Gastroesophageal sphincter (tissue), 4 donors: ENCODE results near the gene TLR10. TPM values are rescaled to one million over a fixed set of nuclear protein-coding genes. Genes with fewer than 3 reads are reported as not detected.

Experiments
- ATAC-seq: fragments of 150-250 bp; one replicate; pipeline ENCODE4 v1.9.1; 2016; ENCODE audit warnings: mild to moderate bottlenecking, moderate library complexity
- H3K27ac ChIP-seq, 4 donors: fragments of 200-600 bp; sonication (generic) in 3 of 4; 1 replicate in 3 of 4; 2 replicates in 1 of 4; pipeline ENCODE4 v1.5.1; 2016 to 2019
- H3K27me3 ChIP-seq: fragments of 200-600 bp; sonication (generic); one replicate; pipeline ENCODE4 v1.5.1; 2019
- H3K36me3 ChIP-seq, 2 donors: fragments of 200-600 bp; sonication (generic); one replicate each; pipeline ENCODE4 v1.5.1; 2019; ENCODE audit warnings: control low read depth in 1 of 2
- H3K4me1 ChIP-seq, 3 donors: fragments of 200-600 bp; sonication (generic); 1 replicate in 2 of 3; 2 replicates in 1 of 3; pipeline ENCODE4 v1.5.1; 2016 to 2019; ENCODE audit warnings: control low read depth in 2 of 3
- H3K4me3 ChIP-seq, 2 donors: fragments of 200-600 bp; sonication (generic); one replicate each; pipeline ENCODE4 v1.5.1; 2019; ENCODE audit warnings: mild to moderate bottlenecking in 1 of 2, moderate library complexity in 1 of 2
- H3K9me3 ChIP-seq, 3 donors: fragments of 200-600 bp; sonication (generic); one replicate each; pipeline ENCODE4 v1.5.1; 2017 to 2019; ENCODE audit warnings: control low read depth in 2 of 3
- CTCF ChIP-seq, 4 experiments: fragments of 200-600 bp in 2 of 4; fragments of 450-650 bp in 2 of 4; sonication (generic) in 1 of 4; IDR thresholded peaks; one replicate each; pipeline ENCODE4 v1.5.1; 2017 to 2019; ENCODE audit warnings: antibody characterized with exemption in 4 of 4, mild to moderate bottlenecking in 2 of 4, moderate library complexity in 2 of 4
- EP300 ChIP-seq: sonication (generic); formaldehyde crosslinking; IDR thresholded peaks from one replicate; pipeline ENCODE4 v1.6.1; 2017; ENCODE audit warnings: antibody characterized with exemption, mild to moderate bottlenecking
- POLR2A ChIP-seq, 2 donors: fragments of 450-650 bp; IDR thresholded peaks; one replicate each; pipeline ENCODE4 v1.6.1; 2017; ENCODE audit warnings: antibody characterized with exemption in 2 of 2, mild to moderate bottlenecking in 2 of 2, moderate library complexity in 1 of 2
- POLR2AphosphoS5 ChIP-seq: sonication (generic); formaldehyde crosslinking; IDR thresholded peaks from one replicate; pipeline ENCODE4 v1.6.1; 2017; ENCODE audit warnings: antibody characterized with exemption
- WGBS, 2 donors: methylation state at CpG; one replicate each; pipeline ENCODE4 v1.1.5; 2018; ENCODE audit warnings: low coverage in 1 of 2; 5-methylcytosine and 5-hydroxymethylcytosine counted together
- total RNA-seq, 4 donors: library from RNA; depleted of rRNA; stranded (reverse); fragments of >200 nt; gene quantifications; one replicate each; pipeline ENCODE4 v1.1.0, GENCODE V29; 2016

TLR10 gene
- total RNA-seq, 4 donors from 2014 or later = 0.27 TPM; not detected in 3

DNA sequence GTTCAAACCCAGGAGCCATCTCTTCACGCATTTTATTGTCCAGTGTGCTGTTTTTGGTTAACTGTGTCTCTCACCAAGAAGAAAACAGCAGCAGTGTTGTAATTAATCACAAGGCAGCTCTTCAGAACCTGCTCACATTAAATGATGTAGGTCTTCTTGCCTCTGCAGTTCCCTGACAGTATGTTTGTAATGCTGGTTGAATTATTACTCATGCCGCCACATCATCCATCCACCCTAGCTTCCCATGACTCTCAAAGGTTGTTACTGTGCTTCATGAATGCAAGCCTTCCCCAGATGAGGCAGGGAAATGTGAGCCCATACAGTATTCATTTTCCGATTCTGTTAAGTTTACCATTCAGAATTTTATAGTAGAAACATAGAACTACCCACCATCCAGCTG is 17.4 kb downstream of the TLR10 start:
- ATAC-seq = no peak

GRCh38 chr4:38764277-38764676 is 18.5 kb downstream of the TLR10 start:
- no peak overlapping the region for H3K4me3 ChIP-seq
- H3K9me3 ChIP-seq = no peaks in the 10 kb centered on the region
- peaks cover 0 to 3% (median 2%) of the 10 kb centered on the region in 3 donors for H3K4me1 ChIP-seq
- no peaks in the 10 kb centered on the region for H3K36me3 ChIP-seq
- ATAC-seq = no peak
- 72 to 94% methylated on average over 3 of the region's 3 CpGs for WGBS, 2 donors
- TF ChIP-seq EP300 (no peak), POLR2AphosphoS5 (no peak), POLR2A (IDR thresholded peaks at IDR 0.05) (no peak), CTCF (IDR thresholded peaks at IDR 0.05) (no peak)
- no peaks in the 10 kb centered on the region for H3K27me3 ChIP-seq
- H3K27ac ChIP-seq = no peak overlapping the region

More for the DNA sequence above, 17.4 kb downstream of the TLR10 start:
- H3K4me3 ChIP-seq = no peak overlapping the region
- TF ChIP-seq POLR2AphosphoS5 = no peak
- TF ChIP-seq EP300 = no peak
- TF ChIP-seq POLR2A (IDR thresholded peaks at IDR 0.05) = no peak
- no peak for TF ChIP-seq CTCF (IDR thresholded peaks at IDR 0.05)
- H3K27ac ChIP-seq = no peak overlapping the region
- H3K9me3 ChIP-seq = no peaks in the 10 kb centered on the region
- no peaks in the 10 kb centered on the region for H3K27me3 ChIP-seq
- H3K36me3 ChIP-seq = no peaks in the 10 kb centered on the region
- WGBS, 2 donors = 95 to 100% methylated on average over 3 of the region's 3 CpGs
- peaks cover 0 to 3% (median 0%) of the 10 kb centered on the region in 3 donors for H3K4me1 ChIP-seq

GRCh38 chr4:38762560-38762959 is 20.2 kb downstream of the TLR10 start:
- Histone ChIP-seq H3K27me3 (no peaks in the 10 kb centered on the region), H3K36me3 (no peaks in the 10 kb centered on the region), H3K4me3 (no peak overlapping the region), H3K9me3 (no peaks in the 10 kb centered on the region), H3K27ac (no peak overlapping the region), H3K4me1 (peaks cover 0 to 6% (median 3%) of the 10 kb centered on the region in 3 donors)
- no peak for ATAC-seq
- TF ChIP-seq POLR2AphosphoS5 (no peak), EP300 (no peak), POLR2A (IDR thresholded peaks at IDR 0.05) (no peak), CTCF (IDR thresholded peaks at IDR 0.05) (no peak)
- 85 to 88% methylated on average over 5 to 8 of the region's 14 CpGs for WGBS, 2 donors

DNA sequence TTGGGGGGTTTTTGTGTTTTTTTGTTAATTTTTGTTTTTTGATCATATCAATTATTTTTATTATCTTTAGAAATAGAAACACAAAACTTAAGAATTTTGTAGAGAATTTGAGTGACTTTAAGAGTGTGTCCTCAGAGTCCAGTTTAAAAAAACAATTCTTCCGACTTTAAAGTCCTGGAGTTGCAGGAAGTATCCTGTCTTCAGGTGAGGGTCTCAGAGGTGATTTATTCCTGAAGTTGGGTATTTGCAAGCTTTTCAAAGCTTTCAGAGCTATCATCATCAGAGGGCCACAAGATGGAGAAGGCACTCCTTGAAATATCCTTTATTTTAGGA is 23.0 kb downstream of the TLR10 start:
- H3K36me3 ChIP-seq = no peaks in the 10 kb centered on the region
- no peaks in the 10 kb centered on the region for H3K9me3 ChIP-seq
- H3K4me1 ChIP-seq = peaks cover 0 to 6% (median 3%) of the 10 kb centered on the region in 3 donors
- no peaks in the 10 kb centered on the region for H3K27me3 ChIP-seq
- no peak overlapping the region for H3K4me3 ChIP-seq
- TF ChIP-seq CTCF (IDR thresholded peaks at IDR 0.05) (no peak), POLR2A (IDR thresholded peaks at IDR 0.05) (no peak), EP300 (no peak), POLR2AphosphoS5 (no peak)
- no peak overlapping the region for H3K27ac ChIP-seq
- ATAC-seq = no peak
- 90 to 100% methylated on average over 1 of the region's 1 CpG for WGBS, 2 donors

- H3K27me3 ChIP-seq = no peaks in the 10 kb centered on the region
- H3K4me3 ChIP-seq = no peak overlapping the region
- TF ChIP-seq CTCF (IDR thresholded peaks at IDR 0.05) (peak; percentile 62 to 76 (median 72)), POLR2AphosphoS5 (peak; percentile 11), POLR2A (IDR thresholded peaks at IDR 0.05) (no peak)
- no peaks in the 10 kb centered on the region for H3K36me3 ChIP-seq
- peak overlapping the region in 3 of 4 donors; percentile 15 to 46 (median 44) for H3K27ac ChIP-seq
- peaks cover 0 to 6% (median 3%) of the 10 kb centered on the region in 3 donors for H3K4me1 ChIP-seq
- peak; percentile 72 for ATAC-seq
- WGBS, 2 donors = 0% methylated on average over 2 to 4 of the region's 8 CpGs
- no peaks in the 10 kb centered on the region for H3K9me3 ChIP-seq
These were observed 23.5 kb downstream of the TLR10 start for GRCh38 chr4:38759113-38759789.
